DOHH2 (cell line): Measurements from ENCODE around the gene SNX24.

Experiments
- H3F3A ChIP-seq: fragments of 200-600 bp; sonication (generic), shearing (Covaris generic); 2 replicates; pipeline ENCODE4 v1.6.0; 2016; ENCODE audit warnings: antibody characterized with exemption, mild to moderate bottlenecking; ENCODE audit not compliant: control insufficient read depth, insufficient read depth
- H3K27ac ChIP-seq: fragments of 200-600 bp; sonication (generic); 2 replicates; pipeline ENCODE4 v1.5.1; 2014; ENCODE audit warnings: low read depth, mild to moderate bottlenecking, low read length, moderate library complexity
- H3K27me3 ChIP-seq: fragments of 200-600 bp; sonication (generic); 2 replicates; pipeline ENCODE4 v1.6.1; 2014; ENCODE audit warnings: mild to moderate bottlenecking, low read length, mixed read lengths; ENCODE audit not compliant: control insufficient read depth
- H3K36me3 ChIP-seq: fragments of 200-600 bp; sonication (generic); 2 replicates; pipeline ENCODE4 v1.6.1; 2014; ENCODE audit warnings: mild to moderate bottlenecking, low read length, moderate library complexity, mixed read lengths; ENCODE audit not compliant: control insufficient read depth
- H3K4me1 ChIP-seq: fragments of 200-600 bp; sonication (generic); 2 replicates; pipeline ENCODE4 v1.6.1; 2014; ENCODE audit warnings: mild to moderate bottlenecking, low read length, mixed read lengths; ENCODE audit not compliant: control insufficient read depth
- H3K4me2 ChIP-seq: fragments of 200-600 bp; sonication (generic); 2 replicates; pipeline ENCODE4 v1.6.0; 2014; ENCODE audit warnings: mild to moderate bottlenecking, low read length, moderate library complexity
- H3K4me3 ChIP-seq: fragments of 200-600 bp; sonication (generic); 2 replicates; pipeline ENCODE4 v1.5.1; 2014; ENCODE audit warnings: mild to moderate bottlenecking, low read length, mixed read lengths
- H3K79me2 ChIP-seq: fragments of 200-600 bp; sonication (generic); 2 replicates; pipeline ENCODE4 v1.6.1; 2014; ENCODE audit warnings: mild to moderate bottlenecking, low read length, mixed read lengths; ENCODE audit not compliant: control insufficient read depth
- H3K9me2 ChIP-seq: fragments of 200-600 bp; sonication (generic); replicated peaks from 2 replicates; pipeline ENCODE4 v1.6.1; 2014; ENCODE audit warnings: mild to moderate bottlenecking, low read length, mixed read lengths; ENCODE audit not compliant: control insufficient read depth
- H3K9me3 ChIP-seq: fragments of 200-600 bp; sonication (generic); 2 replicates; pipeline ENCODE4 v1.6.1; 2014; ENCODE audit warnings: antibody characterized with exemption, low read length, mixed read lengths; ENCODE audit not compliant: control insufficient read depth, insufficient read depth
- H4K20me1 ChIP-seq: fragments of 200-600 bp; sonication (generic); 2 replicates; pipeline ENCODE4 v1.6.0; 2014; ENCODE audit warnings: low read depth, mild to moderate bottlenecking, antibody characterized with exemption, low read length, moderate library complexity; ENCODE audit not compliant: control insufficient read depth, insufficient read depth
- EZH2phosphoT487 ChIP-seq: fragments of 200-600 bp; sonication (generic); IDR thresholded peaks from 2 replicates; pipeline ENCODE4 v1.6.1; 2017; ENCODE audit warnings: borderline replicate concordance, mild to moderate bottlenecking, antibody characterized with exemption, low read length, moderate library complexity, mixed read lengths
- TF ChIP-seq, protein P1 (sequence below): fragments of 200-600 bp; sonication (generic); IDR thresholded peaks from one replicate; pipeline ENCODE4 v1.5.1; 2014; ENCODE audit warnings: antibody characterized with exemption, mild to moderate bottlenecking, low read depth, low read length; ENCODE audit not compliant: poor library complexity, severe bottlenecking

Gene SNX24

DNA sequence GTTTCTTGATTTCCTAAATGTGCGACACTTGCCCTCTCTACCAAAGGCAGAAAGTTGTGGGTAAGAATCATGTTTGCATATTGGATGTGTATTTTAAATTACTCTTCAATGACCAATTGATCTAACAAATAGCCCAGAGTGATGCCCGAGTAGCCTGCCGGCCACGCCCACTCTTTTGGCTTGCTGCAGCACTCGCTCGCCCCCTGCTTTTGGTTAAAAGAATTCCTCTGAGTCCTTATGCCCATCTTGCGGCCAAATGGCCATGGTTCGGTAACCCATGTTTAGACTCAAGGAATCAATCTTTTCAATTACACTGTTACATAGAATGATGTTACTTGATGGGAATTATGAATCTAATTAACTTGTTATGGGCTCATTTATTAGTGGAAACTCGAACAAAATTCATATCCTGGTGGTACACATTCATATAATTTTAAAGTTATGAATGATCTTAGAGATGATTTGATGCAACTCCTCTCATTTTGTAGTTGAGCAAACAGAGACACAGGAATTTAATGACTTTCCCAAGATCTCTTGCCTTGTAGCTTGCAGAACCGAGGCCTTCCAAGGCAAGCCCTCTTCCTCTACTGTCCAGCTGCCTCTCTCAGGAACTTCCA is 154.6 kb downstream of the SNX24 start:
- no peak overlapping the region for H3K4me3 ChIP-seq
- no peaks in the 10 kb centered on the region for H3F3A ChIP-seq
- TF ChIP-seq EZH2phosphoT487 = no peak
- TF ChIP-seq, protein P1, sequence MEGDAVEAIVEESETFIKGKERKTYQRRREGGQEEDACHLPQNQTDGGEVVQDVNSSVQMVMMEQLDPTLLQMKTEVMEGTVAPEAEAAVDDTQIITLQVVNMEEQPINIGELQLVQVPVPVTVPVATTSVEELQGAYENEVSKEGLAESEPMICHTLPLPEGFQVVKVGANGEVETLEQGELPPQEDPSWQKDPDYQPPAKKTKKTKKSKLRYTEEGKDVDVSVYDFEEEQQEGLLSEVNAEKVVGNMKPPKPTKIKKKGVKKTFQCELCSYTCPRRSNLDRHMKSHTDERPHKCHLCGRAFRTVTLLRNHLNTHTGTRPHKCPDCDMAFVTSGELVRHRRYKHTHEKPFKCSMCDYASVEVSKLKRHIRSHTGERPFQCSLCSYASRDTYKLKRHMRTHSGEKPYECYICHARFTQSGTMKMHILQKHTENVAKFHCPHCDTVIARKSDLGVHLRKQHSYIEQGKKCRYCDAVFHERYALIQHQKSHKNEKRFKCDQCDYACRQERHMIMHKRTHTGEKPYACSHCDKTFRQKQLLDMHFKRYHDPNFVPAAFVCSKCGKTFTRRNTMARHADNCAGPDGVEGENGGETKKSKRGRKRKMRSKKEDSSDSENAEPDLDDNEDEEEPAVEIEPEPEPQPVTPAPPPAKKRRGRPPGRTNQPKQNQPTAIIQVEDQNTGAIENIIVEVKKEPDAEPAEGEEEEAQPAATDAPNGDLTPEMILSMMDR = peak; percentile 59

DNA sequence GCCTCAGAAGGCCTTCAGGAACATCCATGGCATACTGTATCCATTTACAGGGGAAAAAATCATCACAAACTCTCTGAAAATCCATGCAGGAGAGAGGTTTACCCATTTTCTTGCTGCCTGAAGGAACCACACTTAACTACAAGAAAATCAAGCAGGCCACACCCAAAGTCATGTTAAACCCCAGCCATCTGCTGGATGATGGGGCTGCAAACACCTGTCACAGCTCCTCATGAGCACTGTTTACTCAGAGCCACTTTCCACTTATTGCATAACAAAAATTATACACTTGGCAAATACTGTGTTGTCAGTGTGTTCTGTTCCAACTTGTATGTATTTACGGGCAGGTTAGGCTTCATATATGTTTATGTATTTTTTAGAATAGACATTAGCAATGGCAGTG is 155.3 kb downstream of the SNX24 start:
- no peaks in the 10 kb centered on the region for H3K4me1 ChIP-seq
- H3K9me3 ChIP-seq = no peaks in the 10 kb centered on the region
- H3K9me2 ChIP-seq = no peaks in the 10 kb centered on the region
- no peaks in the 10 kb centered on the region for H4K20me1 ChIP-seq
- H3K27me3 ChIP-seq = no peaks in the 10 kb centered on the region
- no peak overlapping the region for H3K4me3 ChIP-seq
- no peak overlapping the region for H3K4me2 ChIP-seq
- no peak overlapping the region for H3K27ac ChIP-seq
- no peaks in the 10 kb centered on the region for H3K36me3 ChIP-seq
- TF ChIP-seq EZH2phosphoT487 = no peak
- TF ChIP-seq, protein P1 = no peak
- H3K79me2 ChIP-seq = no peaks in the 10 kb centered on the region
- no peaks in the 10 kb centered on the region for H3F3A ChIP-seq

More for the DNA sequence above, 154.6 kb downstream of the SNX24 start:
- Histone ChIP-seq H3K27ac (no peak overlapping the region), H4K20me1 (no peaks in the 10 kb centered on the region), H3K9me2 (no peaks in the 10 kb centered on the region), H3K79me2 (no peaks in the 10 kb centered on the region), H3K36me3 (no peaks in the 10 kb centered on the region), H3K4me1 (no peaks in the 10 kb centered on the region), H3K9me3 (no peaks in the 10 kb centered on the region), H3K27me3 (no peaks in the 10 kb centered on the region), H3K4me2 (no peak overlapping the region)

DNA sequence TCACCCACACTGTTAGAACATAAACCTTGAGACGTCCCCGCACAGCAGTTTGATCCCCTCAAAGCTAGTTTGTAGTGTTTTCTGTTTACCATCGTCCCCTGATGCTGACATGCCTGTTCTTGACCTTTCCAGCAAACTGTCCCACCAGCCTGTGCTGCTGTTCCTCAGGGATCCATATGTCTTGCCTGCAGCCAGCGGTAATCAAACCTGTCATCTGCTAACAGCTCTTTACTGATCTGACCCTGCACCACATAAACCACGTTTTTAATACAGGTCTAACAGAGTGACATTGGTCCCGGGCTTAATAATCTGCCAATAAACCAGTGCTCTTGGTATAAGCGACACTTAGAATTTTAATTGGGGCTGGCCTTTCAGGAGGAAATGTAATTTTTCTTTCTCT is 156.4 kb downstream of the SNX24 start:
- Histone ChIP-seq H3F3A (no peaks in the 10 kb centered on the region), H3K36me3 (no peaks in the 10 kb centered on the region), H3K27ac (no peak overlapping the region), H3K9me3 (no peaks in the 10 kb centered on the region), H3K79me2 (no peaks in the 10 kb centered on the region), H3K4me1 (no peaks in the 10 kb centered on the region), H4K20me1 (no peaks in the 10 kb centered on the region), H3K9me2 (no peaks in the 10 kb centered on the region), H3K4me2 (no peak overlapping the region), H3K27me3 (no peaks in the 10 kb centered on the region), H3K4me3 (no peak overlapping the region)
- TF ChIP-seq EZH2phosphoT487 = no peak
- TF ChIP-seq, protein P1 = no peak
